HG03045 (cell line): ENCODE results near the gene CFAP92.
"Not testable (repeated sequence)": the region's sequence is repeated elsewhere in the genome, so short reads cannot be mapped to it uniquely, and the experiment has no call there.

Experiments
- ATAC-seq: cut with Tn5 transposase; IDR thresholded peaks from one replicate; pipeline ENCODE4 v1.9.1; 2021; ENCODE audit warnings: mild to moderate bottlenecking, moderate library complexity; ENCODE audit not compliant: unreplicated experiment

Gene CFAP92

GRCh38 chr3:128942161-128942952 lies 51.5 kb downstream of the CFAP92 start:
- no peak for ATAC-seq

GRCh38 chr3:128940252-128940651 lies 53.6 kb downstream of the CFAP92 start:
- ATAC-seq: no peak

DNA sequence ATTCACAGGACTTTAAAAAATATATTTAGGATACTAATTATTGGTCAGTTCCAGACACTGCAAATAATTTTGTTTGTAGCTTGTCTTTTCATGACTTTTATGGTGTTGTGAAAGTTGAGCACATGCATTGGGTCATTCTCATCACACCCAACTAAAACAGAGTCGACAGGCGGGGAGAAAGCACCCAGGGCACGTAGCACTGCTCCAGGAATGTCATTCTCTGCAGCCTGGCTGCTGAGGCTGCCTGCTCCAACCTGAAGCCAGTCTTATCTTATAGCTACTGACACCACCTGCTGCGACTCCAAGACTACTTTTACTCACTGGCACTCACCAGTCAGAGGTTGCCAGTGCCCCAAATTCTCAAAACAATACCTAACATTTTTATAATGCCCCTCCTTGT lies 57.5 kb downstream of the CFAP92 start:
- ATAC-seq: no peak

DNA sequence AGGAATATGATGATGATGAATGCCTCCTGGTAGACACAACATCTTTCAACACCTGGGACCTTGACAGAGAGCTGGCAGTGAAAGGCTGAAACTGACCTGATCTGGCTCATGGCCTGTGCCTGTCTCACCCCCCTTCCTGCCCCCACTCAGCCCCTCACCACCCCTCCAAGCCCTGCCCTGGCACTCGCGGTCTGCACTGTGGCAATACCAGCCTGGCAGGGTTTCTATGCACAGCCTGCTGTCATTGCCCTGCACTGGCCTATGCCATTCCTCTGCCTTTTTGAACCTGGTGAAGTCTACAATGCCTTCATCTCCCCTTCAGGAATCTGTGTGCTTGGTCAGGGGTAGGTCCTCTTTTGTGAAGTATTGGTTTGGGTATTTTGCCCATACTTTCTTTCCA lies 58.0 kb downstream of the CFAP92 start:
- no peak for ATAC-seq

GRCh38 chr3:128933922-128934253 lies 60.0 kb downstream of the CFAP92 start:
- ATAC-seq: no peak

DNA sequence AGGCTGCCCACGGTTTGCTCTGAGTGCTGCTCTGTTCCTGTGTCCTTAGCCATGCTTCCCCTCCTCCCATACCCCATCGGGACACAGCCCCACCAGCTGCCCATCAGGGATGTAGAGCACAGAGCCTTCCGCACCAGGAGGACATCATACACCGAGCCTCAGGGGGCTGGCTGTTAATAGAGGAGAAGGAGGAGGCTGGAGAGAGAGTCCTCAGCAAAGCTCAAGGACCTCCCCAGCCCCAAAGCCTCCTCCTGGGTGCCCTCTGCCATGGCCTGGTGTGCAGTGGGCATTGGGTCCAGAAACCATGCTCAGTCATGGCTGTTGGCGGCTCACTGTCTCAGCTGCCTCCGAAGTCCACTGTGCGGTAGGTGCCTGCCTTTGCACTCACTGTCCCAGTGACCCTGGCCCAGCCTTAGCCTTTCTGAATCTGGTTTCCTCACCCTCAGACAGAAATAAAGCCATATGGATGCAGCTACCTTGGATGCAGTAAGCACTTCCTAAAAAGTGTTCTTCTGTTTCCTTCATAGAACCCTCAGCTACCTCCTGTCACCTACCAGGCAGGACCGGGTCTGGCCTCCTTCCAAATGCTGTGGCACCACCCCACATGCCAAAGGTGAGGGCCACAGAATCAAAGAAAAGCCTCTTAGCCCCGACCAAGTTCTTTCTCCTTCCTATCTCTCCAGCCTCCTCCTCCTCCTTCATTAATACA lies 60.5 kb downstream of the CFAP92 start:
- no peak for ATAC-seq

DNA sequence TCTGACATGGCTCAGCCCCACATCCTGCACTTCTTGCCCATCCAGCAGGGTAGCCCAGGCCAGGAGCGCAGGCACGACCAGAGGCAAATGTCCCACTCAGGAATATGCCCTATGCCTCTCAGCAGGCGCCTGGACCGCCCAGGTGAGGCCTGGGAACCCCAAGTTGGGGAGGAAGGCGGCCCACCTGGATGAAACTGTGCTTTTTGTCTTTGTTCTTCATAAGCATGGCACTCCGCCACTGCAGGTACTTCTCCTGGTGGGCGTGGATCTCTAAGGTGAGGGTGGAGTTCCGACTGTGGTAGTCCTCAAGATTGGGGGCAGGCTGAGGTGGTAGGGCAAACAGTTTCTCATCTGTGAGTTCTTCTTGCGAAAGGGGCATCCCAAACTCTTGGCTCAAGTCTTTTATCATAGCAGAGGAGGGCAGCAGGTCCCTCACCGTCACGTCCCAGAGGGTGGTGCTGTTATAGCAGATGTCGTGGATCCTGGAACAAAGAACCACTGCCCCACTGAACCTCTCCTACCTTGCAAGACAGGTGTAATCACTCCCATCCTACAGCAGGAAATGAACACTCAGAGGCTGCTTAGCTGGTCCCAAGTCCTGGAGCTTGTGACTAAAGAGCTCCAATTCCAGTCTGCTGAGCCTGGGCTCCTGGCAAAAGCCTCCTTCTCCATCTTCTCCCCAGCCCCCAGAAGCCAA lies 61.2 kb downstream of the CFAP92 start:
- no peak for ATAC-seq

DNA sequence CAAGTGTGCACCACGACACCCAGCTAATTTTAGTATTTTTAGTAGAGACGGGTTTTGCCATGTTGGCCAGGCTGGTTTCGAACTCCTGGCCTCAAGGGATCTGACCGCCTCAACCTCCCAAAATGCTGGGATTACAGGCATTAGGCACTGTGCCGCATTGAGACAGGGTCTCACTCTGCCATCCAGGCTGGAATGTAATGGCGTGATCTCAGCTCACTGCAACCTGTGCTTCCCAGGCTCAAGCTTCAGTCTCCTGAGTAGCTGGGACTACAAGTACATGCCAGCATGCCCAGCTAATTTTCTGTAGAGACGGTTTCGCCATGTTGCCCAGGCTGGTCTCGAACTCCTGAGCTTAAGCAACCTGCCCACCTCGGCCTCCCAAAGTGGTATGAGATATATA lies 62.8 kb downstream of the CFAP92 start:
- no peak for ATAC-seq

DNA sequence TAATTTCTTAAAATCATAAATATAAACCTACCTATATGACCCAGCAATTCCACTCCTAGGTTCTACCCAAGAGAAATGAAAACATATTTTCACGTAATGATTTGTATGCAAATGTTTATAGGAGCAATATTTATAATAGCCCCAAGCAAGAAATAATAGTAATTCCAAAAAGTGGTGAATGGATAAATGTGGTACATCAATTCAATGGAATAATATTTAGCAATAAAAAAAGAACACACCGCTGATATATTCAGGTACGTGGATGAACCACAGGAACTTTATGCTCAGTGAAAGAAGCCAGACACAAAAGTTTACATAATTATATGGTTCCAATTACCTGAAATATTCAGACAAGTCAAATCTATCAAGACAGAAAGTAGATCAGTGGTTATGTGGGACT lies 64.5 kb downstream of the CFAP92 start:
- ATAC-seq: no peak

GRCh38 chr3:128923986-128924385 lies 69.9 kb downstream of the CFAP92 start:
- ATAC-seq: not testable (repeated sequence)

GRCh38 chr3:128923576-128923975 lies 70.3 kb downstream of the CFAP92 start:
- no peak for ATAC-seq

DNA sequence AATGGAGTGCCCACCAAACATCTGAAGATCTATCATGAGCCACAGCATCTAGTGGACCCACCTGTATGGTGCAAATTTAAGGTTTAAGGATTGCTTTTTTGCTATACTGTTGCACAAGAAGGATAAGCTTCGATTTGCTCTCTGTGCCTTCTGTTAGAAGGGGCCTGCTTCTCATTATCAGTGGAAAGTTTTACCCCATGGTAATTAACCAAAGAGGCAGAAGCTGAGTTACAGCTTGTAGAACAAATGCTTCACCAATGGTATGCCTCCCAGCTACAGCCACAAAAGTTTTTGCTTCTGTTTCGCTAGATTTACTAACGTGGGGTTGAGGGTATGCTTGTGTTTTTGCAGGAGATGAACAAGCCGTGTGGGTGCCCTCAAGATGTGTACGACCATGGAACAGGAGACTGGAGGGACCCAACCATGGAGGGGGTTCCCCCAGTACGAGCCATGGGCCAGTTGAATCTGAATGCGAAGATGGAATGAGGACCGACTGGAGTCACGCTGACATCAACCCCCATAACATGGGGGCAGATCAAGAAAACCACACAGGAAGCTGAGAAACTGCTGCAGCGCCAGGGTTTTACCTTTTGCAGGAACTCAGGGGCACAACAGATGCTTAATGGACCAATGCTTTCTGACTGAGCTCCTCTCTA lies 70.9 kb downstream of the CFAP92 start:
- ATAC-seq: no peak

DNA sequence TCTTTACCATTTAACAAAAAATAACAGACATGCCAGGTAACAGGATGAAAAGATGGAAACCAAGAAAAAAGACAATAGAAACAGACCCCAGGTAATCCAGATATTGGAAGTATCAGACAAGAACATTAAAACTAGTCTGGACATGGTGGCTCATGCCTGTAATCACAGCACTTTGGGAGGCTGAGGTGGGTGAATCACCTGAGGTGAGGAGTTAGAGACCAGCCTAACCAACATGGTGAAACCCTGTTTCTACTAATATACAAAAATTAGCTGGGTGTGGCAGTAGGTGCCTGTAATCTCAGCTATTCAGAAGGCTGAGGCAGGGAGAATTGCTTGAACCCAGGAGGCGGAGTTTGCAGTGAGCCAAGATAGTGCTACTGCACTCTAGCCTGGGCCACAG lies 73.9 kb downstream of the CFAP92 start:
- no peak for ATAC-seq

- ATAC-seq: no peak
Measured at GRCh38 chr3:128917291-128917690, 76.6 kb downstream of the CFAP92 start.

DNA sequence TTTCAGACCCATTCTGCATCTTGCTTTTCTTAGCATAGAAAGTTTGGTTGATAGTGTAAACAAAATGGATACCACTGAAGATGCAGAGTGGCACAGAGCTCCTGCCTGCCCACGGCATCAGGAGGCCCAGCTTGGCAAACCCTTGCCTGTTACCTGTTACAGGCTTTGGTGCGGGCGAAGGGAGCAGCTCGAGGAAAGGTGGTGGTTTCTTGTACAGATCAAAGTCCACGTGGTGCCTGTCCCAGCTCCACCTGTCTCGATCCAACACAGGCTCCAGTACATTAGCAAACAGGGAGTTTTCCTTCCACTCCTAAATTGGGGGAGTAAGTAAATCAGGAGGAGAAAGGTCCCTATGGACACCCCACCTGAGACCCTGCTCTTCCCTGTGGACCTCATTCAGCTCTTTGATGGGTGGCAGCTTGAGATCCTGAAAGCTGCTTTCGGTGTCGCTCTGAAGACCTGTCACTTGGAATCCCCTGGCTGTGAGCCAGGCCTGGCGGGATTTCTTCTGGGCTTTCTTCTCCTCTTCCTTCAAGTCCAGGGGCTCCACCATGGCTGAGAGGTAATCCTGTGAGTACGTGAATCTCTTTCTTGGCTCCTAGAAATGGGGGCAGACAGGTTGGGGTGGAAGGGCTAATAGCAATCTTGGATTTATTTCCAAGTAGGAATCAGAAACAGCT lies 78.8 kb downstream of the CFAP92 start:
- ATAC-seq: no peak

GRCh38 chr3:128911911-128912310 lies 82.0 kb downstream of the CFAP92 start:
- no peak for ATAC-seq

GRCh38 chr3:128910006-128910405 lies 83.9 kb downstream of the CFAP92 start:
- no peak for ATAC-seq

DNA sequence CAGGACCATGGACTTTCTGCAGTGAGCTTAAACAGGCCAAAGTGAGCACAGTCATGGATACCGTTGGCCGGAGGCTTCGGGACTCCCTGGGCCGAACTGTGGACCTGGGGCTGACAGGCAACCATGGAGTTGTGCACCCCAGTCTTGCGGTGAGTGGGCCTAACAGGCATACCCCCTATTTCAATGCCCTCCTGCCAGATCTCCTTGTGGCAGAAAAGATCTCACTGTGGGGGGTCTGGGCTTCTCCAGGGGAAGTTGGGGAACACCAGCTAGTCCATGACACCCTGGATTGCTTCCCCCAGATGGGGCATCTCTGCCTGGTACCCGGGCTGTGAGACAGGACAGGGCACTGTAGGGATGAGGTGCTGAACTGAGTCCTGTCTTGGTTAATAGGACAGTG lies 84.9 kb downstream of the CFAP92 start:
- no peak for ATAC-seq

DNA sequence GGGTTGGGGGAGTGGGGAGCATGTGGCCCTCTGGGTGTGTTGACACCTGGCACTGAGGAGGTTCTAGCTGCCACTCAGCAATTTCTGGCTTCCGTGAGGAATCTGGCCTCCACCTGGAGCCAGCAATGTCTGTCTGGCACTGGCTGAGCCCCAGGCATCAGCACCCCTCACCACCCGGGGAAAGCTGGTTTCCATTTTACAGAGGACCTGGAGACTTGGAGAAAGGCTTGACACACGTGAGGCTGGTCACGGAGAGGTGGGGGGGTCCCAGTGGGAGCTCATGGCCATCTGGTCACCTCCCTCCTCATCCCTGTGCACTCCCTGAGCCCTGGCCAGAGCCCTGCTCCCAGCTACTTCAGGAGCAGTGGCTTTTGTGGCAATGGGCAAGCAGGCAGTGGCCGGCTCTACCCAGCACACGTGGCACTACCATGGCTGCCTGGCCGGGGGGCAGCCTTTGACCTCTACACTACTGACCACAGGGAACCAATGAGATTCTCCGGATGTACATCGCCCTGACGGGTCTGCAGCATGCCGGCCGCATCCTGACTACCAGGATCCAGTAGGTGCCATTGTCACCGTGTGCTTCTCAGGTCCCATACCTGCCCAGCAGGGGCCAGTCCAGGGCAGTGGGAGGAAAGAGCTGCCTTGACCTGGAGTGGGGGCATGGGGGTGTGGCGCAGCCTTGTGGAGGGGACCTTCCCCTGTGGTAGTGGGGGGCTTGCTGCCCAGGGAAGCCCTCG lies 86.0 kb downstream of the CFAP92 start:
- ATAC-seq: no peak

- no peak for ATAC-seq
Measured at GRCh38 chr3:128906804-128907525, 86.9 kb downstream of the CFAP92 start.
